GM18498 (cell line): ENCODE results near the gene IQCH.

Experiments used
- ATAC-seq: cut with Tn5 transposase; IDR thresholded peaks from one replicate; pipeline ENCODE4 v1.9.1; 2021; ENCODE audit warnings: mild to moderate bottlenecking, moderate library complexity; ENCODE audit not compliant: unreplicated experiment

Gene IQCH

GRCh38 chr15:67296684-67297083 is 42.1 kb downstream of the IQCH start:
- no peak for ATAC-seq

DNA sequence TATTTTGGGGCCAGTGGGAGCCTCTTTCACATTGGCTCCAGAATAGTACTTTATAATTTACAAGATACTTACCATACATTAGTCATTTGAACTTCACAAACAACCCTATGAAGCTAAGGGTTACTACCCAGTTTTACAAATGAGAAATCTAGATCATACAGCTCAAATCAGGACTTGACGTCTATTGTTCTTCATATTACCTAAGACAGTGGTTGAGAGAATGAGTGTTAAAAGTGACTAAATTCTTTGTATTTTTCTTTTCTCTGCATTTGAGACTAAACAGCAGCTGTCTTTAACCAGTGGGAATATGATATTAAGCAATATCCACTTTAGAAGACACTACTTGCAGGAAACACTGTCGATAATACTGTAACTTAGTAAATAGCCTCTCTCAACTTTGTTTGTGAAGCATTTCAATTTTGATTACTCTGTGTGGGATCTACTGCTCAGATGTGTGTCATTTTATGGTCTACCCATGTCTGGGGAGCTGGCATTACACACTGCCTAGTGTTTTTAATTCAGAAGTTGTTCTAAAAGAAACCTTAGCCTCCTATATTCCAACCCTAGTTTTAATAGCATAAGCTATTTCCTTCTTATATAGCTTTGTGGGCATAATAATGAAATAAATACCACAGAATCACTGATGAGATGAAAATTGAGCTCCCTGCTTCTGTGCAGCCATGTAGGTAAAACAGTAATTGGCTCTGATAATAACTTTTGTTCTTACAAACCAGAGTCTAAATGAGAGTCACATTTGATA is 45.9 kb downstream of the IQCH start:
- ATAC-seq, result no peak

GRCh38 chr15:67303490-67304363 is 49.1 kb downstream of the IQCH start:
- ATAC-seq, result no peak

DNA sequence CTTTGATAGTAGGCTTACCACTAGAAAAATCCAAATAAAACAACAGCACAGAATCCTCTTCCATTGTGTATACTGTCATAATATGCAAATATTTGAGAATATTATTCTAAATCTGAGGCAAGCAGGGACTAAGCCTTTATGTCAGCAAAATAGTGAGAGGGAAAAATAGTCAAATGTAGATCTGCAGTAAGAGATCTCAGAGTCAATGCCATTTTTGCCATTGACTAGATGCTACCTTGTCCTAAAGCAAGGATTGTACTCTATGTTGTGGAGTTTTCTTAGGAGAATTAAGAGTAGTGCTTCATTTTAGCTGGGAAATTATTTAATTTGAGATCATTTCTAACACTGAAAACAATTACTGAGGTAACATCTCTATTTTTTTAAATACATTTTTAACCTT is 50.2 kb downstream of the IQCH start:
- no peak for ATAC-seq

- ATAC-seq, result no peak
These were observed 50.9 kb downstream of the IQCH start for GRCh38 chr15:67305506-67305905.

GRCh38 chr15:67307156-67307555 is 52.6 kb downstream of the IQCH start:
- no peak for ATAC-seq

GRCh38 chr15:67307889-67308597 is 53.5 kb downstream of the IQCH start:
- no peak for ATAC-seq

DNA sequence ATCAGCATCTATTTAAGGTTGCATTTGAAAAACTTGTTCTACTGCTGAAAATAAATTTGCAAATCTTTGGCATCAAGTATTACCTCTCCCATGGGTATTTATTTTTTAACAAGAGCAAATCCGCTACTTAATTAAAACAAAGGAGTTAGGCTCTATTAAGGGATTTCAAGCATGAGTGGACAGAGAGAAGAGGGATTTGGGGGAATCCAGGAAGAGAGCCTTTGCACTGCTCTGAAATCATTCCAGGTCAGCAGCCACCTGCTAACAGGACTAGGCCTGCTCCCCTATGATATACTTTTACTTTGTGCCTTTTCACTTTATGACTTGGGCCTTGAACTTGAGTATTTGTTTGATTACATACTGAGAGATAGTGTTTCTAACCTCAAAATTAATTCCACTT is 57.1 kb downstream of the IQCH start:
- no peak for ATAC-seq

DNA sequence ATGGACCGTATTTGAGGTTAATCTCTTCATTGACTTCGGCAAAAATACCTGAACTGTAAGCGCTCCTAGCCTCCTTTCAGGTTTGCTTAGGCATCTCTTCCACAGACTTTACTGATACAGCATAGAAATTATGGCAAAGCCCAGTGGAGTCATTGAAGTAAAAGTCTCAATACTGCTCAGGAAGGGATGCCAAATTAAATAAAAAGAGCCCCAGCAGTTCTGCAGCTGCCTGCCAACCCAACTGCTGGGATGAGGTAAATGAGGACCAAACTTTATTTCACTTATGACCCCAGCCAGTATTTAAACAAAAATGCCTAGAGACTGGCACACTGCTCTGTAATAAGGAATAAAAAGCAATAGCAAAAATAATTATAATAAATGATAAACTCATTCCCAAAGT is 65.4 kb downstream of the IQCH start:
- no peak for ATAC-seq

GRCh38 chr15:67321352-67321751 is 66.8 kb downstream of the IQCH start:
- ATAC-seq, result no peak

DNA sequence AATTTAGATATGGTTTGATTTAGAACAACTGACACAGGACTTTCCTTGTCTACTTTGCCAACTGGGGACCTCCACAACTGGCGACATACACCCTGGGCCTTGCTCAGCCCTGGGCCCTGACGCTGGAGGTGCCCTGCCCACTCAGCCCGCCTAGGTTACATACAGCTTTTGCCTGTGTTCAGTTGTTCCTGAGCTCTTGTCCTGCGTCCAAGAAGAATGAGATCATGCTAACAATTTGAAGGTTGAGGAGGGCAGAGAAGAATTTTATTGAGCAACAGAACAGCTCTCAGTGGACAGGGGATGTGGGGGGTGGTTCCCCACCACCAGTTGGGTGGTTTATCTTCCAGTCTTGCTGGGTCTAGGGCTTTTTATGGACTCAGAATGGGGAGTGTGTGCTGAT is 67.9 kb downstream of the IQCH start:
- no peak for ATAC-seq

GRCh38 chr15:67327312-67327711 is 72.7 kb downstream of the IQCH start:
- no peak for ATAC-seq

GRCh38 chr15:67327737-67328136 is 73.2 kb downstream of the IQCH start:
- no peak for ATAC-seq

DNA sequence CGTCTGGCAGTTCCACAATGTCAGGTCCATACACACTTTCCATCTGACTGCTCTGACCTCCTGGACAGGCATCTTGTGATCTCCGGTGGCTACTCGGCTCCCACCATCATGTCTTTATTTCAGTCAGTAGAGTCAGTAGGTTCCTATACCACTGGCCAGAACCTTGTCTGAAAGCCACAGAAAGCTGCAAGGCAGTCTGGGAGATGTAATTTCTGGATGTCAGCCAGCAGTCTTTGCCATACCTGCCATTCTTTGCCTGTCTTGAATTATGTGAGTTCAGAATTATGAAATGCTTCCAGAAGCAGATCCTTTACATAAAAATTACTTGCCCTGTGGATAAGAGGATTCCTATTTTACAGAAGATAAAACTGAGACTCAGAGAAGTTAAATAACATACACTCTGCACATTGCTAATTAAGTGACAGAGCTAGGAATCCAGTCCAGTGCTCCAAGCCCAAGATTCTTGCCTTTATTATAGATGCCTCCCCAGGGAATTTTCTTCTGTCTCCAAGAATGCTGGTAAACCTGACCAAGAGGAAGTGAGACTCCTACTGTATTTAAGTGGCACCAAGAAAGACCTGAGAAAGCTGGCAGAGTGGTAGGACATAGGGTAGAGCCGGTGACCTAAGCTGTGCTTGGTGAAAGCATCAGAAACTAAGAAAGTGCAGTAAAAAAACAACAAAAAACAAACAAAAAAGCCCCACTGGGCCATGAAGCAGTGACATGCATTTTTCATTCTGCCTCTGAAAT is 75.6 kb downstream of the IQCH start:
- no peak for ATAC-seq

DNA sequence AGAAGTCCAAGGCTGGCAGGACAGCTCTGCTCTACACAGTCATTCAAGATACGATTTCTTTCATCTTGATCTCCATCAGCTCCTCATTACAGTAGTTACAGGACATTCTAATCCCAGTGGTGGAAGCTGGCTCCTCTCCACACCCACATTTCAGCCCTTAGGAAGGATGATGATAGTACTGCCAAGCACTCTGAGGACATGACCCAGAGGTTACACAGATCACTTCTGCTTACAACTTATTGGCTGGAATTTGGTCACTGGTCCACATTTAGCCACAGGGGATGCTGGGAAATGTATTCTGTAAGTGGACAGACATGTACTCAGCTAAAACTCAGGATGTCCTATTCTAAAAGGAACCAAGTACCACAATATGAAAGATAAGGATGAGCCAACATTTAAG is 77.1 kb downstream of the IQCH start:
- no peak for ATAC-seq

DNA sequence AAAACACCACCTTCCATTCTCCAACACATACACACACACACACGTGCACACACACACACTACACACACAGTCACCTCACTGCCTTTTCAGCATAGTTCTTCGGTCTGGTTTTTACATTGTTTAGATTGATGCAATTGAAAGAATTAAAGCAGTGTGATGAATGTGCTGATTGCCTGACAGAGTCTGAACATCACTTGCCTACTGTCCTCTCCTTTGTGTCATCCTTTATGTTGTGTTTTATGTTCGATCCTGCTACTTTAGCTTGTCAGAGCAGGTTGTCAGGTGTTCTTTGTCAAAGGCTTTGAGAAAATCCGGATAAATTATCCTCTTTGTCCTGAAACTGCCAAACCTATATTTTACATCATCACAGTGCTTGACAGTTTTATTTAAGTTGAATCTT is 80.4 kb downstream of the IQCH start:
- no peak for ATAC-seq

- ATAC-seq, result no peak
These were observed 81.1 kb downstream of the IQCH start for GRCh38 chr15:67335534-67336222.

DNA sequence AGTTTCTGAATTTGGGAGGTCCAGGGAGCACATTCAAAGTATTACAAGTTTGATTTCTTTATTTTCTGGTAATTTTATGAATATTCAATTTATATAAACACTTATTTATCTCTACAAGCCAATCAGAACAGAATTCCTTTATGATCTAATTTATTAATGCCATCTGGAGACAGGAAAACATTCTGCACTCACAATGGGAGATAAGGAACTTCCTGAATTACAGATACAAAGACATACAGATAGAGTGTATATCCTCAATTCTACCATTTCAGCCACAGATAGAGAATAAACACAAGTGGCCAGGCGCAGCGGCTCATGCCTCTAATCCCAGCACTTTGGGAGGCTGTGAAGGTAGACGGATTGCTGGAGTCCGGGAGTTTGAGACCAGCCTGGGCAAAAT is 86.0 kb downstream of the IQCH start:
- ATAC-seq, result no peak

DNA sequence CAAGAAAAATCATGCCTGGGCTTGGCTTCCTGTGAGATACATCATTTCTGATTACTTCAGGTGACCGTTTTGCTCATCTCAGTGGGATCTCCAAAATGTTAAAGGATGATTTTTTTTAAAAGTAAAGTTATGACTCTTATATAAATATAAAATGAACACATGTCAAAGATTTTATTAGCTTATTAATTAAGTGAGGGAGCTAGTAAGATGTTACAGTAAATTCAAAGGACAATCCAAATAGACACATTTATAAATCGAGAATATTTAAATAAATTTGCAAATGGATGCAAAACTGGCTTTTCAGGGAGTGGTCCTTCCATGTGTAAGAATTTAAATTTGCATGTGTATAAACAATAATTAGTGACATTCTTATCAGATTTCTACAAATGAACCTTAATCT is 87.0 kb downstream of the IQCH start:
- no peak for ATAC-seq

- ATAC-seq, result no peak
These were observed 88.6 kb downstream of the IQCH start for GRCh38 chr15:67343206-67343605.
